Calu3 (cell line): ENCODE results near the gene SLC5A8. TPM values are rescaled to one million over a fixed set of nuclear protein-coding genes. Genes with fewer than 3 reads are reported as not detected.

Experiments
- BruUV-seq: library from RNA; stranded (reverse); fragments of 400-500 nt; replicated peaks from 2 replicates; lab custom pipeline; 2021; lab: Mats Ljungman, UMichigan
- CTCF ChIA-PET: fragments of 300-600 bp; sonication (Branson Sonifier 250); formaldehyde crosslinking; loops from one replicate; lab custom pipeline; 2022; ENCODE audit warnings: antibody characterized with exemption; lab: Charles Lee
- DNase-seq: peaks from one replicate; pipeline ENCODE4 v3.0.0; 2022
- H3K27ac Mint-ChIP-seq: one replicate; pipeline ENCODE4 v1.8.0; 2022; ENCODE audit warnings: mixed read lengths; ENCODE audit not compliant: unreplicated experiment
- H3K27me3 Mint-ChIP-seq: one replicate; pipeline ENCODE4 v1.8.0; 2022; ENCODE audit warnings: mixed read lengths; ENCODE audit not compliant: unreplicated experiment
- H3K36me3 Mint-ChIP-seq: one replicate; pipeline ENCODE4 v1.8.0; 2022; ENCODE audit warnings: mild to moderate bottlenecking, moderate library complexity, mixed read lengths; ENCODE audit not compliant: insufficient read depth, unreplicated experiment
- H3K4me1 Mint-ChIP-seq: one replicate; pipeline ENCODE4 v1.8.0; 2022; ENCODE audit warnings: mild to moderate bottlenecking, low read depth, mixed read lengths; ENCODE audit not compliant: unreplicated experiment
- H3K4me3 Mint-ChIP-seq: one replicate; pipeline ENCODE4 v1.8.0; 2022; ENCODE audit warnings: mild to moderate bottlenecking, low read depth, moderate library complexity, mixed read lengths; ENCODE audit not compliant: unreplicated experiment
- H3K9me3 Mint-ChIP-seq: one replicate; pipeline ENCODE4 v1.8.0; 2022; ENCODE audit warnings: low read depth, mixed read lengths; ENCODE audit not compliant: unreplicated experiment
- CTCF ChIP-seq: fragments of 200-600 bp; IDR thresholded peaks from one replicate; pipeline ENCODE4 v1.8.0; 2022; ENCODE audit warnings: antibody characterized with exemption; ENCODE audit not compliant: unreplicated experiment
- intact Hi-C: fragments of 100-400 bp; cut with micrococcal nuclease; formaldehyde crosslinking; loops from one replicate; pipeline ENCODE4 v1.10.0; 2022; ENCODE audit not compliant: unreplicated experiment
- total RNA-seq: library from RNA; stranded (reverse); gene quantifications from 2 replicates; pipeline ENCODE4 v1.2.3, GENCODE V29; 2022

The SLC5A8 gene
- total RNA-seq, 1 experiment from 2014 or later: 0.12 TPM

- no peak for DNase-seq
- H3K36me3 Mint-ChIP-seq: no peaks in the 10 kb centered on the region
- H3K4me1 Mint-ChIP-seq: no peaks in the 10 kb centered on the region
- intact Hi-C loops: no loop called here
- CTCF ChIA-PET: interaction anchor here (1.2 kb wide), 1 partner anchor 156 kb away, joined by 3 read pairs; no protein-coding TSS in a partner anchor
- H3K27me3 Mint-ChIP-seq: no peaks in the 10 kb centered on the region
- H3K27ac Mint-ChIP-seq: no peak overlapping the region
- TF ChIP-seq CTCF: no peak
- no TSS peak for BruUV-seq
- H3K4me3 Mint-ChIP-seq: no peak overlapping the region
- H3K9me3 Mint-ChIP-seq: no peaks in the 10 kb centered on the region
Observed at GRCh38 chr12:101174541-101174940, 35.5 kb downstream of the SLC5A8 start.

GRCh38 chr12:101173197-101173749, 36.8 kb downstream of the SLC5A8 start:
- Mint-ChIP-seq H3K4me1 (no peaks in the 10 kb centered on the region), H3K9me3 (no peaks in the 10 kb centered on the region), H3K27me3 (no peaks in the 10 kb centered on the region), H3K27ac (no peak overlapping the region), H3K4me3 (no peak overlapping the region), H3K36me3 (no peaks in the 10 kb centered on the region)
- intact Hi-C loops: no loop called here
- BruUV-seq: no TSS peak
- no peak for DNase-seq
- TF ChIP-seq CTCF: no peak
- CTCF ChIA-PET: no interaction called here

- no peaks in the 10 kb centered on the region for H3K9me3 Mint-ChIP-seq
- TF ChIP-seq CTCF: no peak
- no TSS peak for BruUV-seq
- intact Hi-C loops: no loop called here
- no peaks in the 10 kb centered on the region for H3K36me3 Mint-ChIP-seq
- no peak overlapping the region for H3K27ac Mint-ChIP-seq
- H3K4me3 Mint-ChIP-seq: no peak overlapping the region
- H3K4me1 Mint-ChIP-seq: no peaks in the 10 kb centered on the region
- no peaks in the 10 kb centered on the region for H3K27me3 Mint-ChIP-seq
- CTCF ChIA-PET: no interaction called here
- DNase-seq: no peak
Observed at GRCh38 chr12:101172316-101172715, 37.7 kb downstream of the SLC5A8 start.

- no peak for DNase-seq
- H3K9me3 Mint-ChIP-seq: no peaks in the 10 kb centered on the region
- BruUV-seq: no TSS peak
- TF ChIP-seq CTCF: no peak
- CTCF ChIA-PET: no interaction called here
- H3K4me3 Mint-ChIP-seq: no peak overlapping the region
- H3K4me1 Mint-ChIP-seq: no peaks in the 10 kb centered on the region
- H3K27ac Mint-ChIP-seq: no peak overlapping the region
- no peaks in the 10 kb centered on the region for H3K36me3 Mint-ChIP-seq
- intact Hi-C loops: no loop called here
- H3K27me3 Mint-ChIP-seq: no peaks in the 10 kb centered on the region
Observed at GRCh38 chr12:101168001-101168400, 42.0 kb downstream of the SLC5A8 start.
